Left cardiac atrium (tissue), 4 donors: ENCODE data around the gene CHST8. TPM values are rescaled to one million over a fixed set of nuclear protein-coding genes. Genes with fewer than 3 reads are reported as not detected.
A peak's percentile ranks its signal among the peaks of the same experiment; 100 is the strongest.
"Not testable (repeated sequence)": the region's sequence is repeated elsewhere in the genome, so short reads cannot be mapped to it uniquely, and the experiment has no call there.

Source experiments
- ATAC-seq, 2 donors: fragments of 200-7000 bp; cut with Tn5 transposase; one replicate each; pipeline ENCODE4 v1.9.1; 2020; ENCODE audit warnings: mild to moderate bottlenecking in 2 of 2, moderate library complexity in 2 of 2
- DNase-seq: peaks from one replicate; pipeline ENCODE4 v3.0.0-alpha.2; 2020
- intact Hi-C, 2 donors: fragments of 100-400 bp; cut with DNase I; formaldehyde crosslinking; loops; one replicate each; pipeline versions ENCODE4 v1.14.1 to v1.15.1; 2022 to 2023
- total RNA-seq, 2 donors: library from RNA; stranded (reverse); fragmentation: NEBNext Ultra II Directional; extraction: Animal tissue kit (Norgen Biotek cat#: 25700); gene quantifications; one replicate each; pipeline ENCODE4 v1.2.1, GENCODE V29; 2021
- donor health status: DM: no; HTN: yes; CAD: no.
- donor health status: DM: no; HTN: yes; CAD: no; lungs with severe emphysema.
- donor health status: DM: yes; HTN: yes; CAD: no.
- donor health status: Dilated cardiomyopathy.

The CHST8 gene
- total RNA-seq, 2 donors from 2014 or later, result 0.29 to 0.42 TPM

GRCh38 chr19:33683881-33684537, 62.3 kb downstream of the CHST8 start:
- DNase-seq (no peak), ATAC-seq (peak; percentile 44 to 57)
- intact Hi-C loops, result no loop called here

GRCh38 chr19:33684538-33685232, 62.9 kb downstream of the CHST8 start:
- DNase-seq, result no peak
- intact Hi-C loops, result no loop called here
- ATAC-seq, result no peak

- ATAC-seq (no peak), DNase-seq (no peak)
- intact Hi-C loops, result no loop called here
Measured at GRCh38 chr19:33685541-33685940, 63.8 kb downstream of the CHST8 start.

DNA sequence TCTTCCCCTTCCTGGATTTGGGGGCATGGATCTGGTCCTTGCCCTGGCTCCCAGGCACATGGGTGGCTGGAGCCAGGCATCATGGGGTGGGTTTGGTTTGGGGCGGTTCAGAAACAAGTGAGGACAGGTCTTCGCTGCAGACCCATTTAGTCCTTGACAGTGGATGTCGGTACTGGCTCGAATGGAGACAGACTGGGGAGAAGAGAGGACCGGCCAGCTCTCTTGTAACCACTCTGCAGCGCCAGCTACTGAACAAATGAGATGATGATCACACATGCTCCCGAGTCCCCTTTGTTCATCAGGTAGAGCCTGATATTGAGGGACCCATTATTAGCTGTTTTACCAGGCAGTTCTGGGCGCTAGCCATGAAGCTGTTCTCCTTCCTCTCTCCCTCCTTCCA, 64.5 kb downstream of the CHST8 start:
- intact Hi-C loops, result no loop called here
- no peak for ATAC-seq
- no peak for DNase-seq

- ATAC-seq (no peak), DNase-seq (no peak)
- intact Hi-C loops, result no loop called here
Measured at GRCh38 chr19:33686687-33687480, 65.1 kb downstream of the CHST8 start.

- ATAC-seq (no peak), DNase-seq (no peak)
- intact Hi-C loops, result no loop called here
Measured at GRCh38 chr19:33687481-33688170, 65.9 kb downstream of the CHST8 start.

- no peak for DNase-seq
- intact Hi-C loops, result no loop called here
- ATAC-seq, result no peak
Measured at GRCh38 chr19:33688171-33688992, 66.6 kb downstream of the CHST8 start.

DNA sequence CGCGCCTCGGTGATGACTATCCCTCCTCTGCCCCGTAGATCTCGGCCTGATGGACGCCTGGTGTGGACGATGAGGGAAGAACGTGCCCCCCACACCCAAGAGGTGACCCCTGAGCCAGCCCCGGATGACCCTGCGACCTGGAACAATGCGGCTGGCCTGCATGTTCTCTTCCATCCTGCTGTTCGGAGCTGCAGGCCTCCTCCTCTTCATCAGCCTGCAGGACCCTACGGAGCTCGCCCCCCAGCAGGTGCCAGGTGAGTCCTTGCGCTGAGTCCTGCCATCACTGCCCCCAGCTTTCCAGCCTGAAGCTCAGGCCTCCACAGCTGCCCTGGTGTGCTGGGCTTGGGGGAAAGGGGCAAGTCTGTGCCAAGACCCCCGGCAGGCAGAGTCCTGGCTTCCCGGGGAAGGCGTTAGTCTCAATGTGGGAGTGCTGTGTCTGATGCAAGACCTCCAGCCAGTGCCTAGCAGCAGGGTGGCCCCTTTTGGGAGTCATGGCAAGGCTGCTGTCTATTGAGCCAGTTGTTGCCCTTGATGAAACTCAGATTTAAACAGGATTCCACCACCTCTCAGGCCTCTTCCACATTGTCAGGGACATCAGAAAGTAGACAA, 67.5 kb downstream of the CHST8 start:
- intact Hi-C loops, result no loop called here
- ATAC-seq, result no peak
- DNase-seq, result no peak

DNA sequence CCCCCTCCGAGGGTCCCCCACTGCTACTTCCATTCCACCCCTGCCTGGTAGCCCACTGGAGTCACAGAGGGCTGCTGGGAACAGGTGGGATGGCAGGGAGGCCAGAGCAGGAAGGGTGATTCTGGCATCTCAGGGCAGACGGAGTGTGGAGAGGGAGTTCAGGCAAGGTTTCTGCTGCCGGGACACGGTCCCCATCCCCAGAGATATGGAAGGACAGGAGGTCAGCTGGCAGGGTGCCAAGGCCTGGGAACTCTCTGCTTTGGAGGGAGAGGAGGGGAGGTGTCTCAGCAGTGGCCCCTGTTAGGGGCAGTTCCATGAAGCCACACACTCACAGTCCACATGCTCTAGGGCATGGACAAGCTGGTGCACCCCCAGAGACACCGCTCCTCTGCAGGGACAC, 68.1 kb downstream of the CHST8 start:
- ATAC-seq, result no peak

DNA sequence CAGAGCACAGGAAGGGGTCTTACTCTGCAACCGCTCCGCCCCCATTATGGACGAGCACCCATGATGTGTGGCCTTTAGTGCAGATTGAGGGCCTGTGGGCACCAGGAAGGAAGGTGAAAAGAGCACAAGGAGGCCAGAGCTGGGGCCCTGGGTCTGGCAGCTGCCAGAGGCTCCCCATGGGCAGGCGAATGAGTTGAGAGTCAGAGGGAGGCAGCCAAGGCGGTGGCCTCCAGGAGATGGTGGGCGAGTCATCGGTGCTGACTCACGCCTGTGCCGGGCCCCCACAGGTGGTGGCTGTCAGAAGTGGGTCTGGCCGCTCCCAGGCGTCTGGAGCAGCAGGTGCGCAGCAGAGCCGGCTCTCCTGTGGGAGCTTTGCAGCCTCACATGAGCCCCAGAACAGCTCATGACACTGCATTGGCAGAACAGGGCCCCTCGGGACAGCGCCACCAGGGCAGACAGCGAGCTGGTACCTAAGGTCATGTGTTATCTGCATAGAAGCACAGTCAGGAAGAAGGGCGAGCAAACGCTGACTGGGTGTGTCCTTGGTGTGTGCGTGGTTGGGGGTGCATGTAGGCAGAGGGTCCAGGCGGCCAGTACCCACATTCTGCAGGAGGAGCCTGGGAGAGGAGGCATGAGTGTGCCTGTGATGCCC, 68.8 kb downstream of the CHST8 start:
- DNase-seq, result no peak
- no peak for ATAC-seq
- intact Hi-C loops, result no loop called here

More for the DNA sequence above, 68.1 kb downstream of the CHST8 start:
- intact Hi-C loops, result no loop called here
- DNase-seq, result no peak

DNA sequence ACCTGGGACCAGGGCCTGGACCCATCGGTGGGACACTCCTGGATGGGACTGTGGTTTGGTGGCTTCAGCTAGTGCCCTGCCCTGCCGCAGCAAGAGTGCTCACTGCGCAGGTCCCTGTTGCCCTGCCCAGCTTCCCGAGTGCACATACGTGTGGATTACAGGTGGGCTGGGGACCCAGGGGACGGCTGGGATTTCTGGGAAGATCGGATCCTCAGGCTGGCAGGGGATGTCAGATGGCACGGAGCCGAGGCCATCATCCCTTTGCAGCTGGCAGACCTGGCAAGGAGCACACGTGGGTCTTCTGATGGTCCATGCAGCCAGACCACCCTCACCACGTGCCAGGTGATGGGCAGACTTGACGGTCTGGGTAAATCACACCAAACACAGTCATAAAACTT, 69.3 kb downstream of the CHST8 start:
- ATAC-seq (no peak), DNase-seq (no peak)
- intact Hi-C loops, result no loop called here

GRCh38 chr19:33691736-33692135, 70.0 kb downstream of the CHST8 start:
- intact Hi-C loops, result no loop called here
- no peak for DNase-seq
- no peak for ATAC-seq

- DNase-seq (no peak), ATAC-seq (no peak)
- intact Hi-C loops, result no loop called here
Measured at GRCh38 chr19:33693678-33694077, 71.9 kb downstream of the CHST8 start.

DNA sequence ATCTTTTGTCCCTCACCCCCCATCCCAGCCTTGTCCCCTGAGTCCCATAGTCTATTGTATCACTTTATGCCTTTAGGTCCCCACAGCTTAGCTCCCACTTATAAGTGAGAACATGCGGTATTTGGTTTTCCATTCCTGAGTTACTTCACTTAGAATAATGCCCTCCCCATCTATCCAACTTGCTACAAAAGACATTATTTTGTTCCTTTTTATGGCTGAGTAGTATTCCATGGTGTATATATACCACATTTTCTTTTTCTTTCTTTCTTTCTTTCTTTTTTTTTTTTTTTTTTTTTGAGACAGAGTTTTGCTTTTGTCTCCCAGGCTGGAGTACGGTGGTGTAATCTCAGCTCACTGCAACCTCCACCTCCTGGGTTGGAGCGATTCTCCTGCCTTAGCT, 73.8 kb downstream of the CHST8 start:
- ATAC-seq, intact Hi-C loops, DNase-seq: not testable (repeated sequence)

DNA sequence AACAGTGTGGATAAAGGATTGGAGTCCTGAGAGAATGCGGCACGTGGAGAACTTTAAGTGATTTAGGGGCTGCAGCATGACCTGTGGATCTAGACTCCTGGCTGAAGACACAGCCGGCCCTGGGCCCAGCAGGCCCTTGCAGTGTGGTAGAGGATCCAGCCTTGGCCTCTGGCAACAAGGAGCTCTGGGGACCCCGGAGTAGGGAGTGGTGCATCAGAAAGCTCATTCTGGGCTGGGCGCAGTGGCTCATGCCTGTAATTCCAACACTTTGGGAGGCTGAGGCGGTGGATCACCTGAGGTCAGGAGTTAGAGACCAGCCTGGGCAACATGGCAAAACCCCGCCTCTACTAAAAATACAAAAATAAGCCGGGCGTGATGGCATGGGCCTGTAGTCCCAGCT, 76.0 kb downstream of the CHST8 start:
- intact Hi-C loops, result no loop called here
- DNase-seq, result no peak
- no peak for ATAC-seq

- intact Hi-C loops, result no loop called here
- ATAC-seq (no peak), DNase-seq (no peak)
Measured at GRCh38 chr19:33698576-33699435, 77.1 kb downstream of the CHST8 start.

DNA sequence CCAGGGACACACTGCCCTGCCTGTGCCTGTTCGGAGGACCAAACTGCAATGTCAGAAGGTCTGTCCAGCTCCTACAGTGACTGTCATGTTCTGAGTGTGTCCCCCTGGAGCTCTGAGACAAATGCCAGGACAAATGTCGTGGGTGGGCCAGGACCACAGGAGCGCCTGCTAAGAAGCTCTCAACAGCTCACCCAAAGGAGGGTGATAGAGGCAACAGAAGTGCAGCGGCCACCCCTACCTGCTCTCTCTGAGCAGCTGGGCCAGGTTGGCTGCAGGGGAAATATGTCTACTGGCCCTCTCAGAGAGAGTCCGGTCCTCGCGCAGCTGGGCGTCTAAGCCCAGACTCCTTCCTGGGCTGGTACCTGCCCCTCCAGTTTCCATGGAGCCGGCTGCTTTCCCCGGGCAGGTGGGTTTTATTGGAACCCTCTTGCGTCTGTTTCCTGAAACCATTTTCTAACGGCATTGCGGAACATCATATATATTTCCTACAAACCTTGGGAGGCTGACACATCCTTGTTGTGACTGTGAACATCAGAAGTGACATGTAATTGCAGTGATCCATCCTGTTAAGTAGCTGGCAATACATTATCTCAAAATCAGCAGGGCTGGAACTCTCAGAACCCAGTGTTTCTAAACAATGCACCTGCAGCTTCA, 78.1 kb downstream of the CHST8 start:
- no peak for DNase-seq
- no peak for ATAC-seq
- intact Hi-C loops, result no loop called here
